ENCODE results near the gene OR52H1.

OR52H1 gene

GRCh38 chr11:5581014-5581413 lies 32.7 kb upstream of the OR52H1 start:
- DNase-seq (ENCODE audit: extremely low read depth, low read depth), result no peak
- no peak for TF ChIP-seq CTCF (IDR thresholded peaks at IDR 0.05; ENCODE audit: low read depth, low read length)

GRCh38 chr11:5580577-5580976 lies 32.2 kb upstream of the OR52H1 start, which contains the start of gene OR52B6:
Gene OR52B6, plus strand, starts transcription at chr11:5580877. Its CDS starts 0 bp downstream, at chr11:5580877.
- no peak for TF ChIP-seq CTCF (IDR thresholded peaks at IDR 0.05; ENCODE audit: low read depth, low read length)
- DNase-seq (ENCODE audit: extremely low read depth, low read depth), result no peak

GRCh38 chr11:5577101-5577500 lies 28.8 kb upstream of the OR52H1 start:
- no peak for DNase-seq (ENCODE audit: extremely low read depth, low read depth)
- TF ChIP-seq CTCF (IDR thresholded peaks at IDR 0.05; ENCODE audit: low read depth, low read length), result no peak

- DNase-seq (ENCODE audit: extremely low read depth, low read depth), result no peak
- no peak for TF ChIP-seq CTCF (IDR thresholded peaks at IDR 0.05; ENCODE audit: low read depth, low read length)
Observed at GRCh38 chr11:5575152-5575551, 26.8 kb upstream of the OR52H1 start.

GRCh38 chr11:5574654-5575053 lies 26.3 kb upstream of the OR52H1 start:
- no peak for DNase-seq (ENCODE audit: extremely low read depth, low read depth)
- TF ChIP-seq CTCF (IDR thresholded peaks at IDR 0.05; ENCODE audit: low read depth, low read length), result no peak

GRCh38 chr11:5564259-5565019 lies 16.1 kb upstream of the OR52H1 start:
- TF ChIP-seq CTCF (IDR thresholded peaks at IDR 0.05; ENCODE audit: low read depth, low read length), result no peak
- no peak for DNase-seq (ENCODE audit: extremely low read depth, low read depth)

GRCh38 chr11:5557751-5558150 lies 9.4 kb upstream of the OR52H1 start:
- TF ChIP-seq CTCF (IDR thresholded peaks at IDR 0.05; ENCODE audit: low read depth, low read length), result no peak
- DNase-seq (ENCODE audit: extremely low read depth, low read depth), result no peak

All from AG09319 (cell line).